ENCODE data around the gene CKM.

The CKM gene

GRCh38 chr19:45348367-45349125 lies 25.9 kb upstream of the CKM start:
- Histone ChIP-seq H4K20me1 (ENCODE audit: insufficient read depth, low read length) (no peaks in the 10 kb centered on the region), H2AFZ (ENCODE audit: low read depth, low read length) (no peak overlapping the region), H3K4me3 (ENCODE audit: low read depth in 1 of 2, low read length in 2 of 2) (no peak overlapping the region), H3K79me2 (ENCODE audit: insufficient read depth, low read length) (no peaks in the 10 kb centered on the region), H3K27ac (ENCODE audit: low read length) (no peak overlapping the region), H3K27me3 (ENCODE audit: insufficient read depth, low read length, poor library complexity) (no peaks in the 10 kb centered on the region), H3K9ac (ENCODE audit: low read depth, low read length) (no peak overlapping the region), H3K36me3 (ENCODE audit: insufficient read depth, low read length) (peaks cover 32% of the 10 kb centered on the region), H3K4me2 (ENCODE audit: insufficient read depth, low read length) (no peak overlapping the region), H3K4me1 (ENCODE audit: insufficient read depth, low read length) (no peaks in the 10 kb centered on the region), H3K9me3 (ENCODE audit: insufficient read depth, low read length, severe bottlenecking) (no peaks in the 10 kb centered on the region)
- TF ChIP-seq EZH2 (IDR thresholded peaks at IDR 0.05; ENCODE audit: borderline replicate concordance, low read depth, low read length, severe bottlenecking) = no peak
- TF ChIP-seq, protein P1, sequence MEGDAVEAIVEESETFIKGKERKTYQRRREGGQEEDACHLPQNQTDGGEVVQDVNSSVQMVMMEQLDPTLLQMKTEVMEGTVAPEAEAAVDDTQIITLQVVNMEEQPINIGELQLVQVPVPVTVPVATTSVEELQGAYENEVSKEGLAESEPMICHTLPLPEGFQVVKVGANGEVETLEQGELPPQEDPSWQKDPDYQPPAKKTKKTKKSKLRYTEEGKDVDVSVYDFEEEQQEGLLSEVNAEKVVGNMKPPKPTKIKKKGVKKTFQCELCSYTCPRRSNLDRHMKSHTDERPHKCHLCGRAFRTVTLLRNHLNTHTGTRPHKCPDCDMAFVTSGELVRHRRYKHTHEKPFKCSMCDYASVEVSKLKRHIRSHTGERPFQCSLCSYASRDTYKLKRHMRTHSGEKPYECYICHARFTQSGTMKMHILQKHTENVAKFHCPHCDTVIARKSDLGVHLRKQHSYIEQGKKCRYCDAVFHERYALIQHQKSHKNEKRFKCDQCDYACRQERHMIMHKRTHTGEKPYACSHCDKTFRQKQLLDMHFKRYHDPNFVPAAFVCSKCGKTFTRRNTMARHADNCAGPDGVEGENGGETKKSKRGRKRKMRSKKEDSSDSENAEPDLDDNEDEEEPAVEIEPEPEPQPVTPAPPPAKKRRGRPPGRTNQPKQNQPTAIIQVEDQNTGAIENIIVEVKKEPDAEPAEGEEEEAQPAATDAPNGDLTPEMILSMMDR (IDR thresholded peaks at IDR 0.05; ENCODE audit: borderline replicate concordance, extremely low read depth, low read length, poor library complexity, severe bottlenecking) = no peak
- DNase-seq (no peak), ATAC-seq (ENCODE audit: insufficient read depth, low read depth) (peak; percentile 27; the same call in 1 of the 3 replicates)

DNA sequence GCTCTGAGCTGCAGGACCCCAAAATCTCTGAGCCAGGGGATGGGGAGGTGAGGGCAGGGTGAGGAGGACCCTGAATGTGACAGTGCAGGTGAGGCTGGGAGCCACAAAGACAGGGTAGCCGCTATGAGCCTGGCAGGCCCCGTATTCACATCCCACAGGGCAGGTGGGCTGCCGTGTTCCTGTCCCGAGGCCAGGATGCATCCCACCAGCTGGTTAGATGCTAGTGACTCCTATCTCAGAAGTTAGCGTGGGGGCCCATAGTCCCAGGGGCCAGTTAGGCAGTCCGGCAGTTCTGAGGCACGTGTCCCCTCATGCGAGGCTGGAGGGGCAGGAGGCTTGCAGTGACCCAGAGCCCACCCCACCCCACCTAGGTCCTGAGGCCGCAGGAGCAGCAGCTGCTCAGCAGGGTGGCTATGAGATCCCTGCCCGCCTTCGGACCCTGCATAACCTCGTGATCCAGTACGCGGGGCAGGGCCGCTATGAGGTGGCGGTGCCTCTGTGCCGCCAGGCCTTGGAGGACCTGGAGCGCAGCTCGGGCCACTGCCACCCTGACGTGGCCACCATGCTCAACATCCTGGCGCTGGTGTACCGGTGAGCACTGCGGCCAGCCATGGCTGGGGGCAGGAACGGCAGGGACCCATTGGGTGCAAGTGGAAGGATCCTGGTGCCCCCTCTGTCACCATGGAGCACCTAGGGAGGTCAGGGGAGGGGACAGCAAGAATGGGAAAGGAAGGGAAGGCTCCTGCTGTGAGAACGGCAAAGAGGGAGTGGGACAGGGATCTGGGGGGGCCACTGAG lies 25.1 kb upstream of the CKM start:
- TF ChIP-seq, protein P1 (IDR thresholded peaks at IDR 0.05; ENCODE audit: borderline replicate concordance, extremely low read depth, low read length, poor library complexity, severe bottlenecking) = no peak
- no peak for TF ChIP-seq EZH2 (IDR thresholded peaks at IDR 0.05; ENCODE audit: borderline replicate concordance, low read depth, low read length, severe bottlenecking)
- DNase-seq = no peak
- peaks cover 24% of the 10 kb centered on the region for H3K36me3 ChIP-seq (ENCODE audit: insufficient read depth, low read length)
- H4K20me1 ChIP-seq (ENCODE audit: insufficient read depth, low read length) = no peaks in the 10 kb centered on the region
- no peaks in the 10 kb centered on the region for H3K27me3 ChIP-seq (ENCODE audit: insufficient read depth, low read length, poor library complexity)
- H3K27ac ChIP-seq (ENCODE audit: low read length) = no peak overlapping the region
- H3K4me1 ChIP-seq (ENCODE audit: insufficient read depth, low read length) = no peaks in the 10 kb centered on the region
- ATAC-seq (ENCODE audit: insufficient read depth, low read depth) = no peak
- H3K9me3 ChIP-seq (ENCODE audit: insufficient read depth, low read length, severe bottlenecking) = no peaks in the 10 kb centered on the region
- H3K9ac ChIP-seq (ENCODE audit: low read depth, low read length) = no peak overlapping the region
- H2AFZ ChIP-seq (ENCODE audit: low read depth, low read length) = no peak overlapping the region
- no peak overlapping the region for H3K4me2 ChIP-seq (ENCODE audit: insufficient read depth, low read length)
- H3K4me3 ChIP-seq (ENCODE audit: low read depth in 1 of 2, low read length in 2 of 2) = no peak overlapping the region
- H3K79me2 ChIP-seq (ENCODE audit: insufficient read depth, low read length) = no peaks in the 10 kb centered on the region

GRCh38 chr19:45346449-45346848 lies 23.8 kb upstream of the CKM start:
- no peak for ATAC-seq (ENCODE audit: insufficient read depth, low read depth)
- H3K4me3 ChIP-seq (ENCODE audit: low read depth in 1 of 2, low read length in 2 of 2) = no peak overlapping the region
- TF ChIP-seq EZH2 (IDR thresholded peaks at IDR 0.05; ENCODE audit: borderline replicate concordance, low read depth, low read length, severe bottlenecking) = no peak
- TF ChIP-seq, protein P1 (IDR thresholded peaks at IDR 0.05; ENCODE audit: borderline replicate concordance, extremely low read depth, low read length, poor library complexity, severe bottlenecking) = no peak
- no peaks in the 10 kb centered on the region for H3K9me3 ChIP-seq (ENCODE audit: insufficient read depth, low read length, severe bottlenecking)
- H3K9ac ChIP-seq (ENCODE audit: low read depth, low read length) = no peak overlapping the region
- H2AFZ ChIP-seq (ENCODE audit: low read depth, low read length) = no peak overlapping the region
- no peaks in the 10 kb centered on the region for H4K20me1 ChIP-seq (ENCODE audit: insufficient read depth, low read length)
- no peak overlapping the region for H3K27ac ChIP-seq (ENCODE audit: low read length)
- H3K36me3 ChIP-seq (ENCODE audit: insufficient read depth, low read length) = peaks cover 11% of the 10 kb centered on the region; the same call in 1 of the 2 replicates
- no peaks in the 10 kb centered on the region for H3K4me1 ChIP-seq (ENCODE audit: insufficient read depth, low read length)
- no peak overlapping the region for H3K4me2 ChIP-seq (ENCODE audit: insufficient read depth, low read length)
- no peaks in the 10 kb centered on the region for H3K27me3 ChIP-seq (ENCODE audit: insufficient read depth, low read length, poor library complexity)
- no peak for DNase-seq
- no peaks in the 10 kb centered on the region for H3K79me2 ChIP-seq (ENCODE audit: insufficient read depth, low read length)
